C4-2B (cell line): ENCODE data around the gene TRMT112.

Source experiments
- CTCF ChIP-seq: fragments of 450-650 bp; conservative IDR thresholded peaks from 2 replicates; pipeline ENCODE4 v1.5.1; 2017; ENCODE audit warnings: mild to moderate bottlenecking
- ZFX ChIP-seq: fragments of 450-650 bp; IDR thresholded peaks from 2 replicates; pipeline ENCODE4 v1.6.1; 2017

- no peak for TF ChIP-seq CTCF
- no peak for TF ChIP-seq ZFX
These were observed 26.8 kb downstream of the TRMT112 start for GRCh38 chr11:64290352-64291261.
